IPS DF 6.9 (cell line): ENCODE measurements around the gene DNASE1L1.

Source experiments
- DNase-seq: peaks from one replicate; pipeline ENCODE4 v3.0.0-alpha.2; 2013; ENCODE audit warnings: low read depth, low spot score
- H3K27ac ChIP-seq: one replicate; pipeline ENCODE4 v1.5.1; 2013; ENCODE audit warnings: low read length, control low read depth
- H3K27me3 ChIP-seq: 2 replicates; pipeline ENCODE4 v1.6.1; 2013; ENCODE audit warnings: mild to moderate bottlenecking, low read length; ENCODE audit not compliant: control insufficient read depth, insufficient read depth
- H3K36me3 ChIP-seq: 2 replicates; pipeline ENCODE4 v1.6.1; 2013; ENCODE audit warnings: low read length; ENCODE audit not compliant: control insufficient read depth, insufficient read depth
- H3K4me1 ChIP-seq: 2 replicates; pipeline ENCODE4 v1.6.1; 2013; ENCODE audit warnings: low read length; ENCODE audit not compliant: control insufficient read depth, insufficient read depth
- H3K4me3 ChIP-seq: 2 replicates; pipeline ENCODE4 v1.5.1; 2013; ENCODE audit warnings: mild to moderate bottlenecking, low read length
- H3K9me3 ChIP-seq: 2 replicates; pipeline ENCODE4 v1.6.1; 2013; ENCODE audit warnings: low read length, inconsistent platforms; ENCODE audit not compliant: control insufficient read depth, insufficient read depth
- WGBS: extraction: QIAGEN DNeasy Blood & Tissue Kit; methylation state at CpG from one replicate; pipeline ENCODE4 v1.1.7; 2013; ENCODE audit warnings: mixed read lengths, missing lambda C conversion rate; ENCODE audit not compliant: insufficient read length, insufficient coverage; 5-methylcytosine and 5-hydroxymethylcytosine counted together

DNASE1L1 gene

DNA sequence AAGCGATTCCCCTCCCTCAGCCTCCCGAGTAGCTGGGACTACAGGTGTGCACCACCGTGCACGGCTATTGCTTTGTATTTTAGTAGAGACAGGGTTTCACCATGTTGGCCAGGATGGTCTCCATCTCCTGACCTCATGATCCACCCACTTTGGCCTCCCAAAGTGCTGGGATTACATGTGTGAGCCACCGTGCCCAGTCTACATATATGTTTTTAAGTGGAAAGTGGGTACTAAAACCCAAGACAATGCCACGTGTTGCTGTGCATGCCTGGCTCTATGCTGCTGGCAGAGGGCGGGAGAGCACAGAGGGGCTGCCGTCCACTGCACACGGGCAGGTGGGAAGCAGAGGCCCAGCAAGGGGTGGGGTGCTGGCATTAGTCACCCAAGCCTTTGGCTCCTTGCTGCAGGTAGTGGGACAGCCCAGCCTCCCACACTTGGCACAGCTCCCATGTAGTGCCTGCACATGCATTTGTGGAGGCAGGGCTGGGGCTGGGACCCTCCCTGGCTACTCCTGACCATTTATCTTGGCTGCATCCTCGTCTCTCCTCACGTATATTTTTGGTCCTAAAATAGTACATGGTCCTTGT, 26.5 kb downstream of the DNASE1L1 start:
- no peak overlapping the region for H3K4me3 ChIP-seq
- peaks cover 5% of the 10 kb centered on the region; the same call in 1 of the 2 replicates for H3K36me3 ChIP-seq
- H3K9me3 ChIP-seq, result no peaks in the 10 kb centered on the region
- H3K4me1 ChIP-seq, result peaks cover 5% of the 10 kb centered on the region; the same call in 1 of the 2 replicates
- DNase-seq, result no peak
- no peaks in the 10 kb centered on the region for H3K27me3 ChIP-seq
- WGBS, result no CpG with 5 or more reads among the region's 11 CpGs
- H3K27ac ChIP-seq, result no peak overlapping the region

DNA sequence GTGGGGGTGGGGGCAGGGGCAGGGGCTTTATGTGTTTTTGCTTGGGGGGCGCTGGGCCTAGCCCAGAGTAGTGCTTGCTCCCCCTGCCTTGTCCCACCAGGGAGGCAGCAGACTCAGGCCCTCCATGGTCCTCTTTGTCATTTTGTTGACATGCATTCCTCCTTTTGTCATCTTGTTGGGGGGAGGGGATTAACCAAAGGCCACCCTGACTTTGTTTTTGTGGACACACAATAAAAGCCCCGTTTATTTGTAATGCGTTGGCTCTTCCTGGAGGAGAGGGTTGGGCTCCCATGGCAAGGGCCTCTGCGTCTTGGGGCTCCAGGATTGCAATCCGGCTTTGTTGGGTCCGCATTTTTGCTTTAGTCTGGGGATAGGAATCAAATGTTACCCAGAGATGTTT, 27.8 kb downstream of the DNASE1L1 start:
- Histone ChIP-seq H3K36me3 (peaks cover 5% of the 10 kb centered on the region; the same call in 1 of the 2 replicates), H3K27me3 (no peaks in the 10 kb centered on the region), H3K4me3 (no peak overlapping the region), H3K9me3 (no peaks in the 10 kb centered on the region), H3K27ac (no peak overlapping the region), H3K4me1 (peaks cover 7% of the 10 kb centered on the region; the same call in 1 of the 2 replicates)
- WGBS, result no CpG with 5 or more reads among the region's 6 CpGs
- no peak for DNase-seq

DNA sequence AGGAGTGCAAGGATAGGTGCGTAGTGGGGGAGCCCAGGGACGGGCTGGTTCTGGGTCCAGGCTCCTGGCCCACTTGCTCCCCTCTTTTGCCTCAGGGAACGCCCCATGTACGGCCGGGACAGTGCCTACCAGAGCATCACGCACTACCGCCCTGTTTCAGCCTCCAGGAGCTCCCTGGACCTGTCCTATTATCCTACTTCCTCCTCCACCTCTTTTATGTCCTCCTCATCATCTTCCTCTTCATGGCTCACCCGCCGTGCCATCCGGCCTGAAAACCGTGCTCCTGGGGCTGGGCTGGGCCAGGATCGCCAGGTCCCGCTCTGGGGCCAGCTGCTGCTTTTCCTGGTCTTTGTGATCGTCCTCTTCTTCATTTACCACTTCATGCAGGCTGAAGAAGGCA, 28.3 kb downstream of the DNASE1L1 start:
- Histone ChIP-seq H3K9me3 (no peaks in the 10 kb centered on the region), H3K4me3 (no peak overlapping the region; the same call in 1 of the 2 replicates), H3K4me1 (peaks cover 7% of the 10 kb centered on the region; the same call in 1 of the 2 replicates), H3K36me3 (peaks cover 5% of the 10 kb centered on the region; the same call in 1 of the 2 replicates), H3K27ac (no peak overlapping the region), H3K27me3 (no peaks in the 10 kb centered on the region)
- no CpG with 5 or more reads among the region's 14 CpGs for WGBS
- no peak for DNase-seq

DNA sequence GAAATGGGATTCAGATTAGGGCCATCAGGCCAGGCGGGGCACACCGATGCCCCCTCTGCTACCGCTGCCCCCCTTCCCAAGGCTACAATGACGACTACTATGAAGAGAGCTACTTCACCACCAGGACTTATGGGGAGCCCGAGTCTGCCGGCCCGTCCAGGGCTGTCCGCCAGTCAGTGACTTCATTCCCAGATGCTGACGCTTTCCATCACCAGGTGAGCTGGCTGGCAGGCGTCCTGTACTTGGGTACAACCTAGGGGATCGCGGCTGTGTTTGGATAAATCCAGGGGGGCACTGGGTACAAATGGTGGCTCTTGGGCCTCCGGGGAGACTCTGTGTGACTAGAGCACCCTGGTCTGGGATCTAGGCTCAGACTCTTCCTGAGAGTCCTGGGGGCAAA, 28.9 kb downstream of the DNASE1L1 start:
- peaks cover 7% of the 10 kb centered on the region; the same call in 1 of the 2 replicates for H3K4me1 ChIP-seq
- DNase-seq, result no peak
- WGBS, result no CpG with 5 or more reads among the region's 13 CpGs
- peaks cover 5% of the 10 kb centered on the region; the same call in 1 of the 2 replicates for H3K36me3 ChIP-seq
- no peaks in the 10 kb centered on the region for H3K27me3 ChIP-seq
- peak overlapping the region; percentile 89; the same call in 1 of the 2 replicates for H3K4me3 ChIP-seq
- H3K27ac ChIP-seq, result no peak overlapping the region
- H3K9me3 ChIP-seq, result no peaks in the 10 kb centered on the region

DNA sequence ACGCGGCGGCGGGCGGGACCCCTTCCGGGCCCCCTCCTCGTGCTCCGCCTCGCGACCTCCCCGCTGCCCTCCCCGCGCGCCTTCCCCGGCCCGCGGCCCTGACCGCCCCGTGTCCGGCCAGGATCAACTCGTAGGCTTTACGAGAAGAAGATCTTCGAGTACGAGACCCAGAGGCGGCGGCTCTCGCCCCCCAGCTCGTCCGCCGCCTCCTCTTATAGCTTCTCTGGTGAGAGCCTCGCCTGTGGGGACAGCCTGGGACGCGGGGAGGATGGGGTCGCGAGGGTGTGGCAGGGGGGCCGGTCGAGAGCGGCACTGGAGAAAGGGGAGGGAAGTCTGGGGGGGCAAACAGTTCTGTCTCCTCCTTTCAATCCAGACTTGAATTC, 29.5 kb downstream of the DNASE1L1 start:
- Histone ChIP-seq H3K4me1 (peaks cover 8% of the 10 kb centered on the region), H3K36me3 (peaks cover 5% of the 10 kb centered on the region; the same call in 1 of the 2 replicates), H3K27me3 (no peaks in the 10 kb centered on the region), H3K27ac (no peak overlapping the region), H3K9me3 (no peaks in the 10 kb centered on the region), H3K4me3 (peak overlapping the region; percentile 89)
- no CpG with 5 or more reads among the region's 38 CpGs for WGBS
- DNase-seq, result no peak

DNA sequence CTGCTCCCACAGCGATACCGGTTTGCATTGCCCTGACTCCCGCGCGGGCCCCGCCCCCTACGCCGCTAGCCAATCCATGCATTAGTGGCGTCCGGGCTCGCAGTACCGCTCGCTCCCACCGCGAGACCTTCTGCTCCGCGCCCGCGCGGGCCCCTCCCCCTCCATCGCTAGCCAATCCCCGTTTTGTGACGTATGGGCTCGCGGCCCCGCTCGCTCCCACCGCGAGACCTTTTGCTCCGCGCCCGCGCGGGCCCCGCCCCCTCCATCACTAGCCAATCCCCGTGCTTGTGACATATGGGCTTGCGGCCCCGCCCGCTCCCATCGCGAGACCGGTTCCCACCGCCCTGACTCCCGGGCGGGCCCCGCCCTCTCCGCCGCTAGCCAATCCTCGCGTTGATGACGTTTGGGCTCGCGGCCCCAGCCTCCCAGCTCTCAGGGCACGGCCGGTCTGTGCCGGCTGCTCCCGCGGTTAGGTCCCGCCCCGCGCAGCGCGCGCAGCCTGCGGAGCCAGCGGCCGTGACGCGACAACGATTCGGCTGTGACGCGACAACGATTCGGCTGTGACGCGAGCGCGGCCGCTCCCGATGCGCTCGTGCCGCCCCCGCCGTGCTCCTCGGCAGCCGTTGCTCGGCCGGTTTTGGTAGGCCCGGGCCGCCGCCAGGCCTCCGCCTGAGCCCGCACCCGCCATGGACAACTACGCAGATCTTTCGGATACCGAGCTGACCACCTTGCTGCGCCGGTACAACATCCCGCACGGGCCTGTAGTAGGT, 30.1 kb downstream of the DNASE1L1 start, which contains the start of gene EMD:
EMD (plus strand) TSS at position 497 of the 770 bp plus-strand sequence; CDS start at position 687, 190 bp downstream.
- Histone ChIP-seq H3K4me1 (peaks cover 8% of the 10 kb centered on the region), H3K36me3 (peaks cover 5% of the 10 kb centered on the region; the same call in 1 of the 2 replicates), H3K27ac (no peak within 1 kb of the TSS), H3K4me3 (peak within 1 kb of the TSS; percentile 89), H3K9me3 (no peaks in the 10 kb centered on the region), H3K27me3 (no peaks in the 10 kb centered on the region)
- no CpG with 5 or more reads among the region's 103 CpGs for WGBS
- DNase-seq, result peak; percentile 74

DNA sequence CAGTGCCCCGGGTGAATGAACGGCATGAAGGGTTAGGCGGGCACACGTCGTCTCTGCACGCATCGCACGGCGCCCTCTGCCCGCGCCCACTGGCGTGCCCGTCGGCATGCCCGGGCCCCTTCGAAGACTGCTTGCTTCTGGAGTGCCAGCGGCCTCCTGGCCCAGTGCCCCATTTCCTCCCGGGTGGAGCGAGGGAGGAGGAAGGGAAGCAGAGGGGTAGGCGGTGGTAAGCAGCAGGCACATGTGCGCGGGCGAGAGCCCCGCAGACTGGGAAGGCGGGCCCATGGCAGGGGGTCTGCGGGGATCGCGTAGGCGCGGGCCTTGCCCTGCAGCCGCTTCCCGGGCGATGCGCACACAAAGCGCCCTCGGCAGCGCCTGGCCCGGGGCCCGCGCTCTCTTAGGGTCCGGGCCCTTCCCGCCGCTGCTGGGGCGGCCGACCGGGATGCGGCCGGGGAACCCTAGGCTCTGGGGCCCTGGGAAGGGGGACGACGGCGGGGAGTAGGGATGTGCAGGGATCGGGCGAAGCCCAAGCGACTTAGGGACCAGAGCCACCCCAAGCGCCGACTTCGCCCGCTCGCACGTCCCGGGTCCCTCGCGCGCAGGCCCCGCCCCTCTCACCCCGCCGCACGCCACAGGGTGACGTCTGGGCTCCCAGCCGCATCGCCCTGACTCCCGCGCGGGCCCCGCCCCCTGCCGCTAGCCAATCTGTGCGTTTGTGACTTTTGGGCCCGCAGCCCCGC, 30.8 kb downstream of the DNASE1L1 start:
- Histone ChIP-seq H3K36me3 (peaks cover 5% of the 10 kb centered on the region; the same call in 1 of the 2 replicates), H3K4me1 (peaks cover 11% of the 10 kb centered on the region), H3K4me3 (peak overlapping the region; percentile 45; the same call in 1 of the 2 replicates), H3K27ac (no peak overlapping the region), H3K27me3 (no peaks in the 10 kb centered on the region), H3K9me3 (no peaks in the 10 kb centered on the region)
- DNase-seq, result peak; percentile 73
- no CpG with 5 or more reads among the region's 79 CpGs for WGBS

DNA sequence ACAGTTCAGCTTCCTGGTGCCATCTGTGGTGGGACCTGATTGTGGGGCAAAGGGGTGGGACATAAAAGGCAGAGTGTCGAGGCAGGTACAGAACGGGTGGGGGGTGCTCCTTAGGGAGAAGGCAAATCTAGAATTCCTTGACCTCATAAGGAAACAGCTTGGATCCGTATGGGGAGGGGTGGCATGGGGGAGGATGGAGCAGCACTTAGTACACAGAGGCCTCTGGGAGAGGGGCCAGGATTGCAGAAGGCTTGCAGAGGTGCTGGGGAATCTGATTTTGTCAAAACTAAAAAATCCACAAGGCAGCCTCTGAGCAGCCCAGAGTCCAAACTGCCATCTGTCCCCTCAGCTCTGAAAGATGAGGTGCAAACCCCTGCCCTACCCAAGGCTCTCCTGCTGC, 32.3 kb downstream of the DNASE1L1 start:
- Histone ChIP-seq H3K27me3 (no peaks in the 10 kb centered on the region), H3K4me1 (peaks cover 12% of the 10 kb centered on the region), H3K4me3 (no peak overlapping the region), H3K9me3 (no peaks in the 10 kb centered on the region), H3K36me3 (peaks cover 3% of the 10 kb centered on the region; the same call in 1 of the 2 replicates), H3K27ac (no peak overlapping the region)
- no CpG with 5 or more reads among the region's 3 CpGs for WGBS
- DNase-seq, result no peak

DNA sequence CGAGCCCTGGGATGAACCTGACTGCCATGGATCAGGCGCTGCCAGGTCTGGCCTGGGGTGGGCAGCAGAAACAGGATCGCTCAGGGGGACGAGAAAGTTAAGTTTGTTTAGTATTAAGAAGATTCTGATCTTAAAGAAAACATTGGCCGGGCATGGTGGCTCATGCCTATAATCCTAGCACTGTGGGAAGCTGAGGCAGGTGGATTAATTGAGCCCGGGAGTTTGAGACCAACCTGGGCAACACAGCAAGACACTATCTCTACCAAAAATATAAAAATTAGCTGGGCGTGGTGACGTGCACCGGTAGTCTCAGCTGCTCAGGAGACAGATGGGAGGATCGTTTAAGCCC, 33.9 kb downstream of the DNASE1L1 start:
- no CpG with 5 or more reads among the region's 10 CpGs for WGBS
- H3K27ac ChIP-seq, result no peak overlapping the region
- H3K4me1 ChIP-seq, result peaks cover 11% of the 10 kb centered on the region
- no peaks in the 10 kb centered on the region for H3K27me3 ChIP-seq
- peak overlapping the region; percentile 32; the same call in 1 of the 2 replicates for H3K4me3 ChIP-seq
- no peaks in the 10 kb centered on the region for H3K9me3 ChIP-seq
- peaks cover under 1% of the 10 kb centered on the region; the same call in 1 of the 2 replicates for H3K36me3 ChIP-seq
- no peak for DNase-seq
